ENCODE results near the gene ACAD11. TPM values are rescaled to one million over a fixed set of nuclear protein-coding genes. Genes with fewer than 3 reads are reported as not detected.
A peak's percentile ranks its signal among the peaks of the same experiment; 100 is the strongest.

ACAD11 gene
- total and polyA plus RNA-seq, 2 experiments from 2014 or later = 24.9 to 48.6 TPM

DNA sequence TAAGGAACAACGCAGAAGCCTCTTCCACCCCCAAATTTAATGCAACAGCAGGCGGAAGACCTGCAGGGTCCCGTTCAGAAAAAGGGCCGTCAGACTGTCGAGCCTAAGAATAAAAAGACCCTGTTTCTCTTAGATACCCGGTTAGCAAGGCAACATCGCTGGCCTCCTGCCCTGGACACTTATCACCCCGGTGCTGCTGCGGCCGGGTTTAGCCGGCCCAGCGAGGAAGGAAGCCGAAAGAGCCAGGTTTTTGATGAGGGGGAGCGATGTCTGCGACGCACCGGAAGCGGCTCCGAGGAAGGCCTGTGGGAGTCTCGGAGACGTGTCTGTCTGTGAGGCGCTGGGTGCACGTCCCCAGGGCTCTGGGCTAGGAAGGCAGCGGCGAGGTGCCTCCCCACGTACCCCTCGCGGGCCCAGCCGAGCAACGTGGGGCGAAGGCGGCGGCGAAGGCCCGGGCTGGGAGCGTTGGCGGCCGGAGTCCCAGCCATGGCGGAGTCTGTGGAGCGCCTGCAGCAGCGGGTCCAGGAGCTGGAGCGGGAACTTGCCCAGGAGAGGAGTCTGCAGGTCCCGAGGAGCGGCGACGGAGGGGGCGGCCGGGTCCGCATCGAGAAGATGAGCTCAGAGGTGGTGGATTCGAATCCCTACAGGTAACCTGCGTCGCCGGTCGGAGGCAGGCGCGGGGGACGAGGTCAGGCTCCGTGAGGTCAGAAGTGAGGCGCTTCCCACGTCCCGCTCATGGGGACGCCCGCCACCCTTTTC, 622 bp upstream of the ACAD11 start, which contains the start of gene UBA5:
UBA5 (plus strand) TSS at position 278 of the 759 bp plus-strand sequence; CDS start at position 487, 209 bp downstream.
- Histone ChIP-seq H3K4me1 (ENCODE audit: insufficient read depth) (peaks cover 23% of the 10 kb centered on the region), H3K4me2 (peak within 1 kb of the TSS; percentile 89), H3K79me2 (peaks cover 68% of the 10 kb centered on the region), H3K9me2 (replicated peaks; ENCODE audit: insufficient read depth) (no peaks in the 10 kb centered on the region), H3K9me3 (ENCODE audit: low read depth) (no peaks in the 10 kb centered on the region), H2AFZ (peak within 1 kb of the TSS; percentile 90), H4K20me1 (ENCODE audit: insufficient read depth, poor library complexity, severe bottlenecking) (no peaks in the 10 kb centered on the region), H3K27me3 (no peaks in the 10 kb centered on the region), H3K27ac (peak within 1 kb of the TSS; percentile 96), H3K4me3 (peak within 1 kb of the TSS; percentile 99), H3K36me3 (replicated peaks; ENCODE audit: insufficient read depth, low read depth) (no peaks in the 10 kb centered on the region)
- DNase-seq (ENCODE audit: low spot score) = peak; percentile 64
- TF ChIP-seq, protein P1, sequence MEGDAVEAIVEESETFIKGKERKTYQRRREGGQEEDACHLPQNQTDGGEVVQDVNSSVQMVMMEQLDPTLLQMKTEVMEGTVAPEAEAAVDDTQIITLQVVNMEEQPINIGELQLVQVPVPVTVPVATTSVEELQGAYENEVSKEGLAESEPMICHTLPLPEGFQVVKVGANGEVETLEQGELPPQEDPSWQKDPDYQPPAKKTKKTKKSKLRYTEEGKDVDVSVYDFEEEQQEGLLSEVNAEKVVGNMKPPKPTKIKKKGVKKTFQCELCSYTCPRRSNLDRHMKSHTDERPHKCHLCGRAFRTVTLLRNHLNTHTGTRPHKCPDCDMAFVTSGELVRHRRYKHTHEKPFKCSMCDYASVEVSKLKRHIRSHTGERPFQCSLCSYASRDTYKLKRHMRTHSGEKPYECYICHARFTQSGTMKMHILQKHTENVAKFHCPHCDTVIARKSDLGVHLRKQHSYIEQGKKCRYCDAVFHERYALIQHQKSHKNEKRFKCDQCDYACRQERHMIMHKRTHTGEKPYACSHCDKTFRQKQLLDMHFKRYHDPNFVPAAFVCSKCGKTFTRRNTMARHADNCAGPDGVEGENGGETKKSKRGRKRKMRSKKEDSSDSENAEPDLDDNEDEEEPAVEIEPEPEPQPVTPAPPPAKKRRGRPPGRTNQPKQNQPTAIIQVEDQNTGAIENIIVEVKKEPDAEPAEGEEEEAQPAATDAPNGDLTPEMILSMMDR (IDR thresholded peaks at IDR 0.05; ENCODE audit: poor library complexity) = no peak
- TF ChIP-seq EZH2phosphoT487 (IDR thresholded peaks at IDR 0.05; ENCODE audit: low read depth, severe bottlenecking, unreplicated experiment) (no peak), EZH2 (IDR thresholded peaks at IDR 0.05; ENCODE audit: borderline replicate concordance) (no peak)
- WGBS (ENCODE audit: low lambda C conversion rate, missing lambda C conversion rate) = under 1% methylated on average over 64 of the region's 64 CpGs

DNA sequence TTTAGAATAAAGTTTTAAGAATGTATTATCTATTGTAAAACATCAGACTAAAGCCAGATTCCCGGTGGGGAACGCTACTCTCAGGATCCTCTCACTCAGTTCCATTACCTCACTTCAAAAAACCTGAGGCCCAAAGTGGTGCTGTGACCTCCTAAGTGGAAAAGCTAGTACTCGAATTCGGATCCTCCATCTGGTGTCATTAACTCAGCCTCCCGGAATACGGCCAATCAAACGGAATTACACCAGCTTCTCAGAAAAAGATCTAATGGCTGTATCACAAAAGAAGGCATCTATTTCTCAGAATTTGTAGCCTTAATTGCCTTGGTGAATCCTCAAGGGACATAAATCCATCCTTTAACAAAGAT, 627 bp downstream of the ACAD11 start:
- Histone ChIP-seq H3K36me3 (replicated peaks; ENCODE audit: insufficient read depth, low read depth) (no peaks in the 10 kb centered on the region), H4K20me1 (ENCODE audit: insufficient read depth, poor library complexity, severe bottlenecking) (no peaks in the 10 kb centered on the region), H3K9me3 (ENCODE audit: low read depth) (no peaks in the 10 kb centered on the region), H3K79me2 (peaks cover 61% of the 10 kb centered on the region), H3K9me2 (replicated peaks; ENCODE audit: insufficient read depth) (no peaks in the 10 kb centered on the region), H3K27ac (peak overlapping the region; percentile 96), H2AFZ (peak overlapping the region; percentile 90), H3K4me2 (peak overlapping the region; percentile 89), H3K4me1 (ENCODE audit: insufficient read depth) (peaks cover 23% of the 10 kb centered on the region), H3K4me3 (peak overlapping the region; percentile 99), H3K27me3 (no peaks in the 10 kb centered on the region)
- peak; percentile 6 for DNase-seq (ENCODE audit: low spot score)
- no peak for TF ChIP-seq EZH2phosphoT487 (IDR thresholded peaks at IDR 0.05; ENCODE audit: low read depth, severe bottlenecking, unreplicated experiment)
- TF ChIP-seq EZH2 (IDR thresholded peaks at IDR 0.05; ENCODE audit: borderline replicate concordance) = no peak
- TF ChIP-seq, protein P1 (IDR thresholded peaks at IDR 0.05; ENCODE audit: poor library complexity) = no peak
- 27% methylated on average over 7 of the region's 7 CpGs for WGBS (ENCODE audit: low lambda C conversion rate, missing lambda C conversion rate)

DNA sequence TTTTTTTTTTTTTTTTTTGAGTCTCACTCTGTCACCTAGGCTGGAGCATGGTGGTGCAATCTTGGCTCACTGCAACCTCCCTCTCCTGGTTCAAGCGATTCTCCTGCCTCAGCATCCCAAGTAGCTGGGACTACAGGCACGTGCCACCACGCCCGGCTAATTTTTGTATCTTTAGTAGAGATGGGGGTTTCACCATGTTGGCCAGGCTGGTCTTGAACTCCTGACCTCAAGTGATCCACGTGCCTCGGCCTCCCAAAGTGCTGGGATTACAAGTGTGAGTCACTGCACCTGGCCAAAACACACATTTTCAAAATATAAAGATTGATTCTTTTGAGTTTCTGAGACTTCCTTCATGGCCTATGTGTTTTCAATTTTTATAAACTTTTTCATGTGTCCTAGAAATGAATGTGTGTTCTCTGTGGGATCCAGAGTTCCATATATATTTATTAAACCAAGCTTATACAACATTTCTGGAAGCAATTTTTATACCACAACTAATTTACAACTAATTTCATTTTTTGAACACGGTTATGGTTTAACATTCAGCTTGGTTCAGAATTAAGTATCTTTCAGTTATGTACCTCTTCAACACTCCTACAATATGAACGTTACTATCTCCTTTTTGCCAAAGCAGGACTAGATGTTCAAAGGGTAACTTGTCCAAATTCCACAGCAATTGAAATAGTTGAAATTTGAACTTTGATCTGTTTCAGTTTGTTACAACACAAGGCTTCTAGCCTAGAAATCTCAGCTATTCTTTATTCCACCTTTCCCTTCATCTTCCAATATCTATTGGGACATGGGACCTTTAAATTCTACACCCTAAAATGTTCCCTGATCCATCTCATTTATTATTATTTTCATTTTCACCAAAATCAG, 1.5 kb downstream of the ACAD11 start:
- Histone ChIP-seq H3K9me3 (ENCODE audit: low read depth) (no peaks in the 10 kb centered on the region), H3K27me3 (no peaks in the 10 kb centered on the region), H3K4me3 (peak overlapping the region; percentile 99), H3K79me2 (peaks cover 52% of the 10 kb centered on the region), H3K36me3 (replicated peaks; ENCODE audit: insufficient read depth, low read depth) (no peaks in the 10 kb centered on the region), H3K4me2 (peak overlapping the region; percentile 89), H2AFZ (no peak overlapping the region), H3K9me2 (replicated peaks; ENCODE audit: insufficient read depth) (no peaks in the 10 kb centered on the region), H3K27ac (peak overlapping the region; percentile 96), H4K20me1 (ENCODE audit: insufficient read depth, poor library complexity, severe bottlenecking) (no peaks in the 10 kb centered on the region), H3K4me1 (ENCODE audit: insufficient read depth) (peaks cover 22% of the 10 kb centered on the region)
- TF ChIP-seq EZH2 (IDR thresholded peaks at IDR 0.05; ENCODE audit: borderline replicate concordance) = no peak
- no peak for DNase-seq (ENCODE audit: low spot score)
- WGBS (ENCODE audit: low lambda C conversion rate, missing lambda C conversion rate) = 79% methylated on average over 8 of the region's 8 CpGs

All from hepatocyte (in vitro differentiated cells).